HL-60 (cell line): ENCODE data around the gene CTDNEP1.

ENCODE experiments used
- DNase-seq, 2 experiments: peaks; one replicate each; pipeline ENCODE4 v3.0.0-alpha.2; 2010 to 2020; ENCODE audit warnings: low read depth in 1 of 2, low spot score in 1 of 2
- H3K27ac ChIP-seq: fragments of 250-450 bp; sonication (Bioruptor Pico); replicated peaks from 2 replicates; pipeline ENCODE4 v1.5.1; 2020; ENCODE audit warnings: mild to moderate bottlenecking, moderate library complexity
- H3K27me3 ChIP-seq: fragments of 250-450 bp; sonication (Bioruptor Pico); 2 replicates; pipeline ENCODE4 v1.5.1; 2021; ENCODE audit warnings: mild to moderate bottlenecking, moderate library complexity; ENCODE audit not compliant: insufficient read depth, poor library complexity, severe bottlenecking
- H3K4me3 ChIP-seq: replicated peaks from 2 replicates; pipeline ENCODE4 v1.5.1; 2011; ENCODE audit warnings: mild to moderate bottlenecking, control low read depth, low read length; ENCODE audit not compliant: insufficient read depth
- CTCF ChIP-seq: IDR thresholded peaks from one replicate; pipeline ENCODE4 v1.5.1; 2011; ENCODE audit warnings: low read length, control low read depth, inconsistent platforms; ENCODE audit not compliant: insufficient read depth
- GABPA ChIP-seq: IDR thresholded peaks from 2 replicates; pipeline ENCODE4 v1.6.1; 2012; ENCODE audit warnings: low read depth
- POLR2AphosphoS5 ChIP-seq: IDR thresholded peaks from 2 replicates; pipeline ENCODE4 v1.6.1; 2012; ENCODE audit warnings: low read depth
- REST ChIP-seq: IDR thresholded peaks from 2 replicates; pipeline ENCODE4 v1.6.1; 2012; ENCODE audit warnings: low read depth; ENCODE audit not compliant: insufficient replicate concordance
- SPI1 ChIP-seq: IDR thresholded peaks from 2 replicates; pipeline ENCODE4 v1.6.1; 2012; ENCODE audit warnings: low read depth, mild to moderate bottlenecking, borderline replicate concordance

CTDNEP1 gene

GRCh38 chr17:7292194-7292593 is 40.7 kb upstream of the CTDNEP1 start:
- no peak overlapping the region for H3K27ac ChIP-seq

GRCh38 chr17:7290685-7291084 is 39.2 kb upstream of the CTDNEP1 start:
- H3K4me3 ChIP-seq, result no peak overlapping the region
- no peak for TF ChIP-seq REST
- H3K27me3 ChIP-seq, result peaks cover 2% of the 10 kb centered on the region
- no peak overlapping the region for H3K27ac ChIP-seq
- DNase-seq, result no peak

More at GRCh38 chr17:7292194-7292593, 40.7 kb upstream of the CTDNEP1 start:
- Histone ChIP-seq H3K4me3 (no peak overlapping the region), H3K27me3 (peaks cover 2% of the 10 kb centered on the region)
- DNase-seq, result no peak
- no peak for TF ChIP-seq CTCF
- TF ChIP-seq REST, result no peak
- TF ChIP-seq POLR2AphosphoS5, result no peak
- TF ChIP-seq GABPA, result no peak
- TF ChIP-seq SPI1, result no peak

- DNase-seq, result no peak
- TF ChIP-seq REST, result no peak
- TF ChIP-seq POLR2AphosphoS5, result no peak
- no peak for TF ChIP-seq CTCF
- TF ChIP-seq SPI1, result no peak
- no peak for TF ChIP-seq GABPA
- H3K4me3 ChIP-seq, result no peak overlapping the region
- H3K27ac ChIP-seq, result no peak overlapping the region
- peaks cover 2% of the 10 kb centered on the region for H3K27me3 ChIP-seq
Measured at GRCh38 chr17:7290166-7290565, 38.6 kb upstream of the CTDNEP1 start.
